HCT116 (cell line): ENCODE results near the gene FSHR. TPM values are rescaled to one million over a fixed set of nuclear protein-coding genes. Genes with fewer than 3 reads are reported as not detected.

Experiments used
- ATAC-seq: fragments of 200-7000 bp; cut with Tn5 transposase; 2 replicates; pipeline ENCODE4 v1.9.1; 2020; ENCODE audit warnings: mild to moderate bottlenecking, moderate library complexity
- BruUV-seq: library from RNA; stranded (reverse); fragments of 400-500 nt; replicated peaks from 2 replicates; lab custom pipeline; 2021; lab: Mats Ljungman, UMichigan
- CTCF ChIA-PET: fragments of 300-600 bp; sonication (Branson Sonifier 250); formaldehyde crosslinking; loops from one replicate; lab custom pipeline; 2021; ENCODE audit warnings: antibody characterized with exemption; lab: Charles Lee
- POLR2A ChIA-PET: fragments of 300-600, 350-600 bp; sonication (Branson Sonifier 250); formaldehyde crosslinking; loops from one replicate; lab custom pipeline; 2021; ENCODE audit warnings: antibody characterized with exemption; lab: Charles Lee
- RAD21 ChIA-PET, 2 experiments: fragments of 300-600 bp; sonication (Branson Sonifier 250); formaldehyde crosslinking; loops; one replicate each; lab custom pipeline; 2023; ENCODE audit warnings: low total read pairs in 2 of 2; ENCODE audit not compliant: uncharacterized antibody in 2 of 2, unreplicated experiment in 2 of 2, low non-redundant PET in 1 of 2; lab: Charles Lee
- DNase-seq: peaks from one replicate; pipeline ENCODE4 v3.0.0-alpha.2; 2010; ENCODE audit warnings: low read depth, low spot score
- H2AFZ ChIP-seq: fragments of 200-600 bp; shearing (Covaris generic), sonication (generic); 2 replicates; pipeline ENCODE4 v1.6.1; 2017; ENCODE audit warnings: low read depth, mixed run types, mixed read lengths, antibody characterized with exemption, low read length; ENCODE audit not compliant: poor library complexity, severe bottlenecking
- H3K27ac ChIP-seq: 2 replicates; pipeline ENCODE4 v1.5.1; 2012; ENCODE audit warnings: low read depth, low read length
- H3K27me3 ChIP-seq: fragments of 200-600 bp; sonication (generic); 2 replicates; pipeline ENCODE4 v1.6.1; 2016; ENCODE audit warnings: mixed run types, low read length, mixed read lengths; ENCODE audit not compliant: insufficient read depth
- H3K36me3 ChIP-seq, 2 experiments: fragments of 200-500 bp in 1 of 2; fragments of 200-600 bp in 1 of 2; sonication (Bioruptor generic) in 1 of 2; sonication (generic) in 1 of 2; 2 replicates each; pipeline versions ENCODE4 v1.5.1 to v1.6.1; 2014 to 2016; ENCODE audit warnings: low read length in 2 of 2, inconsistent platforms in 1 of 2, mixed read lengths in 1 of 2, mixed run types in 1 of 2; ENCODE audit not compliant: insufficient read depth in 2 of 2, control insufficient read depth in 1 of 2
- H3K4me1 ChIP-seq, 2 experiments: fragments of 200-600 bp in 1 of 2; sonication (generic) in 1 of 2; 2 replicates each; pipeline versions ENCODE4 v1.5.1 to v1.6.1; 2012 to 2017; ENCODE audit warnings: low read length in 2 of 2, inconsistent platforms in 1 of 2, mild to moderate bottlenecking in 1 of 2, mixed read lengths in 1 of 2, mixed run types in 1 of 2, moderate library complexity in 1 of 2; ENCODE audit not compliant: insufficient read depth in 2 of 2, control insufficient read depth in 1 of 2
- H3K4me2 ChIP-seq: fragments of 200-600 bp; sonication (generic); 2 replicates; pipeline ENCODE4 v1.6.1; 2017; ENCODE audit warnings: mixed run types, low read length, mixed read lengths
- H3K4me3 ChIP-seq, 2 experiments: fragments of 200-600 bp in 1 of 2; sonication (generic) in 1 of 2; replicated peaks in 1 of 2; 2 replicates each; pipeline ENCODE4 v1.5.1; 2011 to 2016; ENCODE audit warnings: low read length in 2 of 2, control low read depth in 1 of 2, low read depth in 1 of 2, mild to moderate bottlenecking in 1 of 2, mixed read lengths in 1 of 2, mixed run types in 1 of 2
- H3K79me2 ChIP-seq: fragments of 200-600 bp; sonication (generic); 2 replicates; pipeline ENCODE4 v1.6.1; 2017; ENCODE audit warnings: mild to moderate bottlenecking, mixed run types, low read length, moderate library complexity, mixed read lengths; ENCODE audit not compliant: insufficient read depth
- H3K9ac ChIP-seq: fragments of 200-600 bp; sonication (generic); 2 replicates; pipeline ENCODE4 v1.6.1; 2016; ENCODE audit warnings: low read length, mixed read lengths
- H3K9me2 ChIP-seq: fragments of 200-600 bp; sonication (generic), shearing (Covaris generic); 2 replicates; pipeline ENCODE4 v1.6.1; 2017; ENCODE audit warnings: mixed run types, mild to moderate bottlenecking, moderate library complexity; ENCODE audit not compliant: insufficient read depth
- H3K9me3 ChIP-seq, 2 experiments: fragments of 200-500 bp in 1 of 2; fragments of 200-600 bp in 1 of 2; sonication (Bioruptor generic) in 1 of 2; sonication (generic) in 1 of 2; 2 replicates each; pipeline ENCODE4 v1.6.1; 2014 to 2017; ENCODE audit warnings: low read length in 2 of 2, mixed read lengths in 2 of 2, inconsistent platforms in 1 of 2, low read depth in 1 of 2, mild to moderate bottlenecking in 1 of 2, mixed run types in 1 of 2, moderate library complexity in 1 of 2; ENCODE audit not compliant: control insufficient read depth in 1 of 2, insufficient read depth in 1 of 2
- H4K20me1 ChIP-seq: fragments of 200-600 bp; sonication (generic), shearing (Covaris generic); 2 replicates; pipeline ENCODE4 v1.6.1; 2017; ENCODE audit warnings: mixed run types, mild to moderate bottlenecking, moderate library complexity; ENCODE audit not compliant: insufficient read depth
- CBX3 ChIP-seq: IDR thresholded peaks from 2 replicates; pipeline ENCODE4 v1.6.1; 2012; ENCODE audit warnings: low read depth
- CEBPB ChIP-seq: IDR thresholded peaks from 2 replicates; pipeline ENCODE4 v1.6.1; 2012; ENCODE audit warnings: low read depth
- ELF1 ChIP-seq: IDR thresholded peaks from 2 replicates; pipeline ENCODE4 v1.6.1; 2012; ENCODE audit warnings: low read depth, borderline replicate concordance
- EZH2 ChIP-seq: fragments of 200-600 bp; sonication (generic); IDR thresholded peaks from 2 replicates; pipeline ENCODE4 v1.6.1; 2017; ENCODE audit warnings: antibody characterized with exemption, mixed run types
- EZH2phosphoT487 ChIP-seq: fragments of 200-600 bp; IDR thresholded peaks from 2 replicates; pipeline ENCODE4 v1.6.1; 2018; ENCODE audit warnings: antibody characterized with exemption, borderline replicate concordance
- FOSL1 ChIP-seq: IDR thresholded peaks from 2 replicates; pipeline ENCODE4 v1.6.1; 2012; ENCODE audit warnings: low read depth
- JUND ChIP-seq: IDR thresholded peaks from 2 replicates; pipeline ENCODE4 v1.6.1; 2012
- POLR2A ChIP-seq: IDR thresholded peaks from 2 replicates; pipeline ENCODE4 v1.7.0; 2011; ENCODE audit warnings: borderline replicate concordance; ENCODE audit not compliant: insufficient read depth, insufficient read length; ENCODE audit errors: extremely low read depth
- POLR2AphosphoS5 ChIP-seq: IDR thresholded peaks from 2 replicates; pipeline ENCODE4 v1.6.1; 2011; ENCODE audit warnings: mild to moderate bottlenecking, low read depth, low read length, moderate library complexity
- RAD21 ChIP-seq: IDR thresholded peaks from 2 replicates; pipeline ENCODE4 v1.6.1; 2012; ENCODE audit warnings: low read depth, mild to moderate bottlenecking
- SIN3A ChIP-seq: IDR thresholded peaks from 2 replicates; pipeline ENCODE4 v1.6.1; 2012; ENCODE audit warnings: low read depth
- SP1 ChIP-seq: IDR thresholded peaks from 2 replicates; pipeline ENCODE4 v1.6.1; 2012; ENCODE audit warnings: low read depth
- SRF ChIP-seq: IDR thresholded peaks from 2 replicates; pipeline ENCODE4 v1.6.1; 2012; ENCODE audit warnings: low read depth
- TCF7L2 ChIP-seq: IDR thresholded peaks from 2 replicates; pipeline ENCODE4 v1.7.0; 2011; ENCODE audit warnings: borderline replicate concordance, inconsistent platforms; ENCODE audit not compliant: insufficient read depth, insufficient read length; ENCODE audit errors: extremely low read depth
- YY1 ChIP-seq: IDR thresholded peaks from 2 replicates; pipeline ENCODE4 v1.6.1; 2011; ENCODE audit warnings: low read length, low read depth, moderate library complexity, mild to moderate bottlenecking; ENCODE audit not compliant: insufficient replicate concordance; ENCODE audit errors: extremely low read depth
- intact Hi-C: fragments of 100-400 bp; cut with micrococcal nuclease; formaldehyde crosslinking; loops from 2 replicates; pipeline ENCODE4 v1.10.0; 2022
- total RNA-seq: library from RNA; stranded (reverse); gene quantifications from one replicate; pipeline ENCODE4 v1.2.1, GENCODE V29; 2021; ENCODE audit not compliant: unreplicated experiment
- TF ChIP-seq, protein P1 (sequence below), 3 experiments: fragments of 200-600 bp in 1 of 3; sonication (generic) in 1 of 3; IDR thresholded peaks in 2 of 3; conservative IDR thresholded peaks in 1 of 3; 2 replicates each; pipeline ENCODE4 v1.5.1; 2012 to 2017; ENCODE audit warnings: low read depth in 2 of 3, low read length in 2 of 3, antibody characterized with exemption in 1 of 3, borderline replicate concordance in 1 of 3, control low read depth in 1 of 3, mild to moderate bottlenecking in 1 of 3, mixed read lengths in 1 of 3, mixed run types in 1 of 3, moderate library complexity in 1 of 3; ENCODE audit not compliant: insufficient read depth in 1 of 3
- TF ChIP-seq, protein P2 (sequence below): IDR thresholded peaks from 2 replicates; pipeline ENCODE4 v1.6.1; 2012; ENCODE audit warnings: low read depth
- TF ChIP-seq, protein P3 (sequence below): IDR thresholded peaks from 2 replicates; pipeline ENCODE4 v1.6.1; 2012

The FSHR gene
- total RNA-seq, 1 experiment from 2014 or later, result not detected

DNA sequence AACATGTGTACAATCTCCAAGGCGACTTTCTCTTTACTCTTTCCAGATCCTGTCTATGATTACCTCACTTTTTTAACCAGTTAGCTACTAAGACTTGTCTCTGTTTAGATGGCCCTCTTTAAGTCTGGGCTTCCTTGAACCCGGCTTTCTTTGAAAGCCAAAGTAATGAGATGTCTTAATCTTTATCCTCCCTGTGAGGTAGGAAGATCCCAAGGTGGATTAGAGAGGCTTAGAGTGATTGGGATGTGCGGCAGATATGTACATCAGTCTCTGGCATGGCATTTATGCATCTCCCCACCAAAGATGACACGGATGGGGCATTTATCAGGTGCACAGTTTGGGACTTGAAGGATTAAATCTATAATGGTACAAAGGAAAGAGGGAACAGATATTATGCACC, 186.3 kb downstream of the FSHR start:
- H3K27ac ChIP-seq, result no peak overlapping the region
- CTCF ChIA-PET, result no interaction called here

More for the DNA sequence above, 186.3 kb downstream of the FSHR start:
- no peak for ATAC-seq
- ChIA-PET RAD21 (no interaction called here), POLR2A (no interaction called here)
- Histone ChIP-seq H3K36me3 (no peaks in the 10 kb centered on the region), H3K79me2 (no peaks in the 10 kb centered on the region), H3K27me3 (no peaks in the 10 kb centered on the region), H3K9ac (no peak overlapping the region)
- BruUV-seq, result no TSS peak
- no peak for TF ChIP-seq FOSL1
- TF ChIP-seq, protein P1, sequence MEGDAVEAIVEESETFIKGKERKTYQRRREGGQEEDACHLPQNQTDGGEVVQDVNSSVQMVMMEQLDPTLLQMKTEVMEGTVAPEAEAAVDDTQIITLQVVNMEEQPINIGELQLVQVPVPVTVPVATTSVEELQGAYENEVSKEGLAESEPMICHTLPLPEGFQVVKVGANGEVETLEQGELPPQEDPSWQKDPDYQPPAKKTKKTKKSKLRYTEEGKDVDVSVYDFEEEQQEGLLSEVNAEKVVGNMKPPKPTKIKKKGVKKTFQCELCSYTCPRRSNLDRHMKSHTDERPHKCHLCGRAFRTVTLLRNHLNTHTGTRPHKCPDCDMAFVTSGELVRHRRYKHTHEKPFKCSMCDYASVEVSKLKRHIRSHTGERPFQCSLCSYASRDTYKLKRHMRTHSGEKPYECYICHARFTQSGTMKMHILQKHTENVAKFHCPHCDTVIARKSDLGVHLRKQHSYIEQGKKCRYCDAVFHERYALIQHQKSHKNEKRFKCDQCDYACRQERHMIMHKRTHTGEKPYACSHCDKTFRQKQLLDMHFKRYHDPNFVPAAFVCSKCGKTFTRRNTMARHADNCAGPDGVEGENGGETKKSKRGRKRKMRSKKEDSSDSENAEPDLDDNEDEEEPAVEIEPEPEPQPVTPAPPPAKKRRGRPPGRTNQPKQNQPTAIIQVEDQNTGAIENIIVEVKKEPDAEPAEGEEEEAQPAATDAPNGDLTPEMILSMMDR (IDR thresholded peaks at IDR 0.05 in 2 of 3, conservative IDR thresholded peaks at IDR 0.05 in 1 of 3; ENCODE audit: borderline replicate concordance in 1 of 3, insufficient read depth in 1 of 3, low read depth in 2 of 3, low read length in 2 of 3), result no peak
- no peak for TF ChIP-seq SIN3A
- TF ChIP-seq, protein P2, sequence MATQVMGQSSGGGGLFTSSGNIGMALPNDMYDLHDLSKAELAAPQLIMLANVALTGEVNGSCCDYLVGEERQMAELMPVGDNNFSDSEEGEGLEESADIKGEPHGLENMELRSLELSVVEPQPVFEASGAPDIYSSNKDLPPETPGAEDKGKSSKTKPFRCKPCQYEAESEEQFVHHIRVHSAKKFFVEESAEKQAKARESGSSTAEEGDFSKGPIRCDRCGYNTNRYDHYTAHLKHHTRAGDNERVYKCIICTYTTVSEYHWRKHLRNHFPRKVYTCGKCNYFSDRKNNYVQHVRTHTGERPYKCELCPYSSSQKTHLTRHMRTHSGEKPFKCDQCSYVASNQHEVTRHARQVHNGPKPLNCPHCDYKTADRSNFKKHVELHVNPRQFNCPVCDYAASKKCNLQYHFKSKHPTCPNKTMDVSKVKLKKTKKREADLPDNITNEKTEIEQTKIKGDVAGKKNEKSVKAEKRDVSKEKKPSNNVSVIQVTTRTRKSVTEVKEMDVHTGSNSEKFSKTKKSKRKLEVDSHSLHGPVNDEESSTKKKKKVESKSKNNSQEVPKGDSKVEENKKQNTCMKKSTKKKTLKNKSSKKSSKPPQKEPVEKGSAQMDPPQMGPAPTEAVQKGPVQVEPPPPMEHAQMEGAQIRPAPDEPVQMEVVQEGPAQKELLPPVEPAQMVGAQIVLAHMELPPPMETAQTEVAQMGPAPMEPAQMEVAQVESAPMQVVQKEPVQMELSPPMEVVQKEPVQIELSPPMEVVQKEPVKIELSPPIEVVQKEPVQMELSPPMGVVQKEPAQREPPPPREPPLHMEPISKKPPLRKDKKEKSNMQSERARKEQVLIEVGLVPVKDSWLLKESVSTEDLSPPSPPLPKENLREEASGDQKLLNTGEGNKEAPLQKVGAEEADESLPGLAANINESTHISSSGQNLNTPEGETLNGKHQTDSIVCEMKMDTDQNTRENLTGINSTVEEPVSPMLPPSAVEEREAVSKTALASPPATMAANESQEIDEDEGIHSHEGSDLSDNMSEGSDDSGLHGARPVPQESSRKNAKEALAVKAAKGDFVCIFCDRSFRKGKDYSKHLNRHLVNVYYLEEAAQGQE, result no peak
- no peak for TF ChIP-seq CBX3
- no peak for TF ChIP-seq JUND
- TF ChIP-seq EZH2phosphoT487, result no peak
- no peak for TF ChIP-seq SP1
- no peak for TF ChIP-seq YY1
- no peak for TF ChIP-seq SRF
- TF ChIP-seq EZH2, result no peak
- TF ChIP-seq POLR2AphosphoS5, result no peak
- TF ChIP-seq CEBPB, result no peak
- no peak for TF ChIP-seq POLR2A
- TF ChIP-seq TCF7L2, result no peak
- TF ChIP-seq ELF1, result no peak
- TF ChIP-seq, protein P3, sequence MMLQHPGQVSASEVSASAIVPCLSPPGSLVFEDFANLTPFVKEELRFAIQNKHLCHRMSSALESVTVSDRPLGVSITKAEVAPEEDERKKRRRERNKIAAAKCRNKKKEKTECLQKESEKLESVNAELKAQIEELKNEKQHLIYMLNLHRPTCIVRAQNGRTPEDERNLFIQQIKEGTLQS, result no peak
- no peak for TF ChIP-seq RAD21
- TF ChIP-seq, all 23 proteins: peak for 0
- Histone ChIP-seq H2AFZ (no peak overlapping the region), H4K20me1 (no peaks in the 10 kb centered on the region), H3K4me2 (no peak overlapping the region), H3K9me3 (no peaks in the 10 kb centered on the region), H3K4me3 (no peak overlapping the region), H3K9me2 (no peaks in the 10 kb centered on the region), H3K4me1 (no peaks in the 10 kb centered on the region)
- intact Hi-C loops, result no loop called here
- no peak for DNase-seq
